Thyroid gland (tissue), 4 donors: ENCODE measurements around the gene COL27A1.

Experiments
- POLR2A ChIP-seq, 2 donors: fragments of 450-650 bp; IDR thresholded peaks; one replicate each; pipeline ENCODE4 v1.6.1; 2017; ENCODE audit warnings: antibody characterized with exemption in 2 of 2, mild to moderate bottlenecking in 2 of 2, moderate library complexity in 1 of 2
- TF ChIP-seq, protein P1 (sequence below), 6 experiments: fragments of 200-600 bp in 3 of 6; fragments of 450-650 bp in 3 of 6; sonication (generic) in 3 of 6; IDR thresholded peaks; one replicate each; pipeline ENCODE4 v1.5.1; 2016 to 2019; ENCODE audit warnings: antibody characterized with exemption in 6 of 6, mild to moderate bottlenecking in 2 of 6, inconsistent platforms in 1 of 6, moderate library complexity in 1 of 6

DNA sequence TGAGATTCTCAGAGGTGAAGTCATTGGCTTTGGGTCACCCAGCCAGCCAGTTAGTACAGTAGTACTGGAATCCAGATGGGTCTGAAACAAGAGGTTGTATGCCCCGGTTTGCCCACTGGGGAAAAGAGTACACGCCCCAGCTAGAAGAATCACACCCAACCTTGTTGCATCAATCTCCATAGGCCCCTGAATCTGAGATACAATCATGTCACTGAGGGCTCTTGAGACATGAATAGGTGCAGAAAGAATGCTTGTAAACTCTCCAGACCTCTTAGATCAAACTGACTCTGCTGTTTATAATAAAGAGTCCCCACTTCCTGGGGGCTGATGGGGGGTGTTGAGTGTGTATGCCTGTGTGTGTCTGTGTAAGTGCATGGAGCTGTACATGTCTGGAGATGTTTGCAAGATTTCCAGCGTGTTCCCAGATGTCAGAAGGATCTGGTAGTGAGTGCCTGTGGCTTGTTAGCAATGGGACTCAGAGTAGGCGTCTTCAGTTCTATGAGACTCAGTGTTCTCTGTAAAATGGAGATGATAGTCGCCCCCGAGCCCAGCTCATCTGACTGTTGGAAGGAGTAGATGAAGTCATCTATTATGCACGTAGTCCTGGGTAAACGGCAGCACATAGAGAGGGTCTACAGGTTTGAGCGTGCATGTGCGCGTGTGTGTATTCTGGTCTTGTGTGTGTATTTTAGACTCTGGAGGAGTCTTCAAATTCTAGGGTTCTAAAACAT is 48.2 kb downstream of the COL27A1 start:
- TF ChIP-seq, protein P1, sequence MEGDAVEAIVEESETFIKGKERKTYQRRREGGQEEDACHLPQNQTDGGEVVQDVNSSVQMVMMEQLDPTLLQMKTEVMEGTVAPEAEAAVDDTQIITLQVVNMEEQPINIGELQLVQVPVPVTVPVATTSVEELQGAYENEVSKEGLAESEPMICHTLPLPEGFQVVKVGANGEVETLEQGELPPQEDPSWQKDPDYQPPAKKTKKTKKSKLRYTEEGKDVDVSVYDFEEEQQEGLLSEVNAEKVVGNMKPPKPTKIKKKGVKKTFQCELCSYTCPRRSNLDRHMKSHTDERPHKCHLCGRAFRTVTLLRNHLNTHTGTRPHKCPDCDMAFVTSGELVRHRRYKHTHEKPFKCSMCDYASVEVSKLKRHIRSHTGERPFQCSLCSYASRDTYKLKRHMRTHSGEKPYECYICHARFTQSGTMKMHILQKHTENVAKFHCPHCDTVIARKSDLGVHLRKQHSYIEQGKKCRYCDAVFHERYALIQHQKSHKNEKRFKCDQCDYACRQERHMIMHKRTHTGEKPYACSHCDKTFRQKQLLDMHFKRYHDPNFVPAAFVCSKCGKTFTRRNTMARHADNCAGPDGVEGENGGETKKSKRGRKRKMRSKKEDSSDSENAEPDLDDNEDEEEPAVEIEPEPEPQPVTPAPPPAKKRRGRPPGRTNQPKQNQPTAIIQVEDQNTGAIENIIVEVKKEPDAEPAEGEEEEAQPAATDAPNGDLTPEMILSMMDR (IDR thresholded peaks at IDR 0.05), result no peak
- TF ChIP-seq POLR2A (IDR thresholded peaks at IDR 0.05), result no peak
